GM18520 (cell line): ENCODE data around the gene SOX11.
"Not testable (repeated sequence)": the region's sequence is repeated elsewhere in the genome, so short reads cannot be mapped to it uniquely, and the experiment has no call there.

Experiments used
- ATAC-seq: cut with Tn5 transposase; IDR thresholded peaks from one replicate; pipeline ENCODE4 v1.9.1; 2021; ENCODE audit not compliant: unreplicated experiment

Gene SOX11

DNA sequence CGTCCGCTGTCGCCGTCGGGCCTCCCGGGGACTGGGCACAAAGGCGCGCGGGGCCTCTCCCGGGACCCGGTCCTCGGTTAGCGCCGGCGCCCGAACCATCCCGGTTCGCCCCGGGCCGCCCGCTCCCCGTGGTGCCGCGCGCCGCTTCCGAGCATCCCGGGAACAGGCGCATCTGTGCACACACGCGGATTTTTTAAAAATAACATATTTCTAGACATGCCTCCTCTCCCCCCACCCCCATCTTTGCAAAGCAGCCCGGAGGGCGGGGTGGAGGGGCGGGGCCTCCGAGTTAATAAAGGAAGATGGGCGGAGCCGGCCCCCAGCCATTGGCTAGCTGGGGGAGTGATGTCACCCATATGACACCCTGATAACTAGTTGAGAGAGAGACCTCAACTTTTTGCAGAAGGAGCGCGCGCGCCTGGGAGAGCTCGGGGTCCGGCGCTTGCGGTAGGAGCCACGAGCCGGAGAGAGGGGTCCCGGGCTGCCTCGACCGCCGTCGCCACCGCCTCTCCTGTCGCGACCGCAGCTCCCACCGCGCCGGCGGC is at the start of gene SOX11:
SOX11 (plus strand) TSS at position 400 of the 545 bp plus-strand sequence. CDS start 338 bp downstream, outside the sequence.
- ATAC-seq, result no peak

DNA sequence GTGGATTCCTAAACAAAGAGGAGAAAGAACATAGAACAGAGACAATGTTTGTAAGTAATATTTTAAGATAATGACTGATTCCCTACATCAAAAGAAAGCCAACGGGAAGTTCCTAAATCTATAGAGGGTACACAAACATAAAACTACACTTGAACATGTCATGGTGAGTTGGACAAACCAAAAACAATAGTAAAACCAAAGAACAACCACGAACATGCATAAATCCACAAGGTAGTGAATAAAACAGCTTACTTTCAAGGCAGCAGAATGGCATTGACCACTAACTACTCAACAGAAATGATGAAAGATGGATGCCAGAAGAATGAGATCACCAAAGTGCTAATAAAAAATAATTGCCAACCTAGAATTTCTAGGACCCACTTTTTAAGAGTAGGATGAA is 39.5 kb upstream of the SOX11 start:
- not testable (repeated sequence) for ATAC-seq

GRCh38 chr2:5653756-5654155 is 38.4 kb upstream of the SOX11 start:
- not testable (repeated sequence) for ATAC-seq

GRCh38 chr2:5657231-5657630 is 35.0 kb upstream of the SOX11 start:
- ATAC-seq, result no peak

DNA sequence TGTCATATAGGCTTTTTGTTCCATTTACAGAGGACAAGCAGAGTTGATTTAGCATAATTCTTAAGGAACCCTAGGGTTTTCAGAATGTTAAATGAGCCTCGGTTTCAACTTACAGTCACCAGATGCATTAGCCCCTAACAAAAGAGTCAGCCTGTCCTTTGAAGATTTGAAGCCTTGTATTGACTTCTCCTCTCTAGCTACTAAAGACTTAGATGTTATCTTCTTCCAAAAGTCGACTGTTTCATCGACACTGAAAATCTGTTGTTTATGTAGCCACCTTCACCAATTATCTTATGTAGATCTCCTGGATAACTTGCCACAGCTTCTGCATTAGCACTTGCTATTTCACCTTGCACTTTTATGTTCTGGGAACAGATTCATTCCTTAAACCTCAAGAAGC is 31.6 kb upstream of the SOX11 start:
- no peak for ATAC-seq

DNA sequence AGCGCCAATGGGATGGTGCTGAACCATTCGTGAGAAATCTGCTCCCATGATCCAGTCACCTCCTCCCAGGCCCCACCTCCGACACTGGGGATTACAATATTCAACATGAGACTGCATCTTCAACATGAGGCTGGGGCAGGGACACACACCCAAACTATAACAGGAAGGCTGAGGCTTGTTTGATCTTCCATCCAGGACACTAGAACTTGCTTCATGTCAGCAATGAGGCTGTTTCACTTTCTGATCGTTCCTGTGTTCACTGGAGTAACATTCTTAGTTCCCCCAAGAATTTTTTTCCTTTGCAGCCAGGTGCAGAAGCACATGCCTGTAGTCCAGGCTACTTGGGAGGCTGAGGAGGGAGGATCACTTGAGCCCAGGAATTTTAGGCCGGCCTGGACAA is 30.8 kb upstream of the SOX11 start:
- ATAC-seq, result no peak

DNA sequence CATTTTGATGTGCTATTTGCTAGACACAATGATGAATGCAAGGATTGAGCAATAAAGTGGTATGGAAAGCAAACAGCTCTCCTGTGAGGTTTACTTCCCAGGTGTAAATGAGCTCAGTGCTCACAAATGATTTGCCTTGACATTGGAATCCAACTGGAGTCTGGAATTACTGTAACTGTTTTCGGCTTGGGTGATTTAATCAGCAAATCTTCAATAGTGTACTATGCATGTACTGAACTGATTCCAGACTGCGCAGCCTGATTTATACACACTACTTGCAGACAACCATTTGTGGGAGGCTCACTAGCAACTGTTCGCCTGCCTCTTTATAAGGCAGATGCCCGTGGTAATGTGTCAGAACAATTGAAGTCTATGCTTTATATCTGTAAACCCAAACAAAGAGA is 27.9 kb upstream of the SOX11 start:
- ATAC-seq, result no peak

GRCh38 chr2:5665066-5665465 is 27.1 kb upstream of the SOX11 start:
- ATAC-seq, result no peak

- no peak for ATAC-seq
Observed at GRCh38 chr2:5666798-5667197, 25.4 kb upstream of the SOX11 start.

- ATAC-seq, result not testable (repeated sequence)
Observed at GRCh38 chr2:5667655-5668054, 24.5 kb upstream of the SOX11 start.

DNA sequence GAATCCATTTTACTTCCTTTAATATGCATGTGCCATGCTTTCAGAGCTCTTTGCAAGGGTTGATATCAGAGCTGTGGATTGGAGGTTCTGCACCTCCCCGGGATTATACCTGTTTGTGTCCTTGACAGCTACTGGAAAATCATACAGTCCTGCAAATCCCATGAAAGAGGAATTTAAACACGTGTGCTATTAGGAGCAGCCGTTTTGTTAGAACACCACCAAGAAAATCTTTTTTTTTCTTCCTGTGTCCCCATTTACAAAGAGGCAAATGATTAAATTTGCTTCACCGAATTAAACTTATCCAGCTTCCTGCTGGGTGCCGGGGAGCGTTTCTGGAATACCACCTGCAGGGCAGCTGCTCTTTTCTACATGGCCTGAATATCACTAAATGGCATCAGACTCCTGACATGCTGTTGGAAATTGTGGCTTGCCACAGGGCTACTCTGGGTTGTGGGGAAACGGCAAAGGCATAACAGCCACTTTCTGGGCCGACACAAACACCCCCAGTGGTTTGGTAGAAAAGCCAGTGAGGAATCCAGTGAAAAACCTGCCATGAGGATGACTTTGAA is 23.4 kb upstream of the SOX11 start:
- no peak for ATAC-seq

DNA sequence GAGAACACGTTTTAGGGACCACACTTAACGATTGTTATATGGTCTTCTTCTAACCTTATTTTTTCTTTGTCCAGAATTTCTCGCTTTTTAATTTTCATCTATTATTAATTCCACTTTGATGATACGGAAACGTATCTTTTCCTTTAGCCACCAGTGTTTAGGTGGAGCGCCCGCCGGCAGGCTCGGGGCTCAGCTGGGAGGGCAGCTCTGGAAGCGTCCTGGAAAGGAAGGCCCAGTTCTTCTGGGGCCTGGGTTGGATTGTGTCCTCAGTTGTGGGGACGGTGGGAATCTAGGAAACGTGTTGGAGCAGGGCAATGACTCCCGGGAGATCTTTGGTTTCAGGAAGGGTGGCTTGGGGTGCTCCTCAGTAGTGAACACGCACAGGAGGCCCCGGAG is 19.4 kb upstream of the SOX11 start:
- ATAC-seq, result no peak

GRCh38 chr2:5673145-5674025 is 18.8 kb upstream of the SOX11 start:
- ATAC-seq, result no peak

GRCh38 chr2:5674026-5674340 is 18.2 kb upstream of the SOX11 start:
- no peak for ATAC-seq

DNA sequence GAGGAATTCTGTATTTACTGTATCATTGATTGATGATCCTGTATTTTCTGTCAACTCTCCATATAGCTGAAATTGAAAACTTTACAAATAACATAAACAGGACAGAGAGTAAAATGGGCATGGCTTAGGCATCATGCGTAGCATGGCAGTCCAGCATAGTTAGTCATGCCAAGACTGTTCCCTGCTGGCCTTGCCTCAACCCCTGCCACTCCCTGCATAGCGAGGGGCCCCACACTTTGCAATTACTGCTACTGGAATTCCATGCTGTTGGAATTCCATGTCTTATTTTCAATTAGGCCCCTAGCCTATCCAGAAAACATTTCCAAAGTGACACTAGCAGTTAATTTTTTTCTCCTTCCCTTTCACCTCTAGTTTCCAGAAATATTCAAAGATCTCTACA is 15.1 kb upstream of the SOX11 start:
- ATAC-seq, result no peak

DNA sequence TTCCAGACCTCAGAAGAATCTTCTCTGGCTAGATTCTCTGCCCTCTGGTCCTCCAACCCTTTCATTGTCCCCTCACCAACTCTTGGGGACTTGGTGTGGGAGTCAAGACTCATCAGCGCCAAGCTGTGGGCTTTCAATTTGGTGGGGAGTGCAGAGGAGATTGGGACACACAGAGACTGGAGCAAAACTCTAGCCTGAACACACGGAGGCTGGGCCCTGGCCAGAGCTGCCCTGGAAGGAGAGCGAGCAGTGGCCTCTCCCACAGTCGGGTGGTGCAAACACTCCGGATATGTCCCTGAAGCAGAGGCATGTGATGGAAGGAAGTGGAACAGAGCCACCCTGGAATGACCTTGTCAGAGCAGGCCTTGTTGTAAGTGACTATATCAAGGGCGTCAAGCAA is 8.7 kb upstream of the SOX11 start:
- ATAC-seq, result no peak

DNA sequence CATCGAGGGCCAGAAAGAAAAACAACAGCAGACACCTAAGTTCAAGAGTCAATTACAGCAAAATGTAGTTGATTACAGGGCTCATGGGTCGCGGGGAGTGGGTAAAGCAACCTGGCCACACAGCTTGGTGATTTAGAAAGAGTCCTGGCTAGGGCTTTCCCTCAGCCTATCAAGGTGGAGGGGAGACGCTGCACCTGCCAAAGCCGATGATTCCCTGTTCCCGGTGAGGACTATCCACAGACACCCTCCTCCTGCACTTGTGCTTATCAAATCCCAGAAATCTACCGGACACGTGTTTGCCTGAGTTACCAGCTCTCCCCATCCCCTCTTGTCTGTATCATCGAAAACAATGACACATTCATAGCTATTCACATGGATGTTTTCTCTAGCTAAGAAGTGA is 7.0 kb upstream of the SOX11 start:
- ATAC-seq, result no peak

DNA sequence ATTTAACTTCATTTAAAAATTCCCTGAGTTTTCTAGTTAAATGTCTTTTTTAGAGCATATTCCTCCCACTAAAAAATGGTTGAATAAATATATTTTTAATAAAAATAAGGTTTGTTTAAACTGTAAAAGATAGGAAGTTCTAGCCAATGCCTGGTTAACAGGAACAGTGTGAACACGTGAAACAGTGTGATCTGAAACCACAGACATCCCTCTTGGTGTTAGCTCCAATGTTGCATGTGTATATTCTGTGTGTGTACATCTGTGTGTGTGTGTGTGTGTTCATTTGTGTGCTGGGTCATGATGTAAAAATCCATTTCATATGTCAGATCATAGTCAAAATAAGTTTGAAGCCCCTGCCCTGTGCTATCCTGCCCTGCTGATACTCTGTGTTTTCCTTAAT is 6.1 kb upstream of the SOX11 start:
- no peak for ATAC-seq

GRCh38 chr2:5686536-5686935 is 5.6 kb upstream of the SOX11 start:
- no peak for ATAC-seq

- no peak for ATAC-seq
Observed at GRCh38 chr2:5689750-5690149, 2.4 kb upstream of the SOX11 start.

- no peak for ATAC-seq
Observed at GRCh38 chr2:5690286-5690685, 1.9 kb upstream of the SOX11 start.

DNA sequence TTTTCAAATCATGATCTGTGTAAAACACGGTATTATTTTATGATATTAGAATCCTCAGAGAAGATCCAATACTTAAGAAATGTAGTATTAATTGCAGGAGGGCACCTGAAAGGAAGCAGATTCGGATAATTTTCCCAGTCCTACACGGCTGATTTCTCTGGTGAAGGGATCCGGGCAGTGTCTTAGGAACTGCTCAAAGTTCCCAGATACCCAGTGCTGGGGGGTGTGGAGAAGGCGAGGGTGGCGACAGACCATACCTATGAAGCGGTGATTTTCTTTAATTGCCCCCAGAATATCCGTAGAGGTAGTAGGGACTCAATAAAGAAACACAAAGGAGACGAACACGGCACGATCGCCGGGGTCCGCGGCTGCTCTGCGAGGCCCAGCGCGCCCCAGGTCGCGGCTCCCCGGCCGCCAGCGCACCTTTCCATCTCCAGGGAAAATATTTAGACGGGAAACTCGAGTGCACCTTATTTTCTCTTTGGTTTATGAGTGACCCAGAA is 1.4 kb upstream of the SOX11 start:
- no peak for ATAC-seq
